ENCODE results near the gene SURF1.
A peak's percentile ranks its signal among the peaks of the same experiment; 100 is the strongest.
"Not testable (repeated sequence)": the region's sequence is repeated elsewhere in the genome, so short reads cannot be mapped to it uniquely, and the experiment has no call there.

Gene SURF1

GRCh38 chr9:133329306-133330156, 26.8 kb downstream of the SURF1 start:
- TF ChIP-seq CTCF (IDR thresholded peaks at IDR 0.05; ENCODE audit: insufficient read depth, missing control alignments): peak; percentile 38
- DNase-seq (ENCODE audit: insufficient read length, low spot score): not testable (repeated sequence)

GRCh38 chr9:133327834-133328484, 28.3 kb downstream of the SURF1 start:
- no peak for FAIRE-seq

More at GRCh38 chr9:133329306-133330156, 26.8 kb downstream of the SURF1 start:
- FAIRE-seq: not testable (repeated sequence)

GRCh38 chr9:133327021-133327420, 29.3 kb downstream of the SURF1 start:
- DNase-seq (ENCODE audit: insufficient read length, low spot score); FAIRE-seq: not testable (repeated sequence)

More at GRCh38 chr9:133327834-133328484, 28.3 kb downstream of the SURF1 start:
- TF ChIP-seq CTCF (IDR thresholded peaks at IDR 0.05; ENCODE audit: insufficient read depth, missing control alignments): no peak
- DNase-seq (ENCODE audit: insufficient read length, low spot score): no peak

- no peak for DNase-seq (ENCODE audit: insufficient read length, low spot score)
- no peak for FAIRE-seq
- TF ChIP-seq CTCF (IDR thresholded peaks at IDR 0.05; ENCODE audit: insufficient read depth, missing control alignments): no peak
Measured at GRCh38 chr9:133323991-133324703, 32.1 kb downstream of the SURF1 start.

GRCh38 chr9:133323211-133323610, 33.1 kb downstream of the SURF1 start:
- FAIRE-seq (no peak), DNase-seq (ENCODE audit: insufficient read length, low spot score) (no peak)
- TF ChIP-seq CTCF (IDR thresholded peaks at IDR 0.05; ENCODE audit: insufficient read depth, missing control alignments): no peak

- no peak for TF ChIP-seq CTCF (IDR thresholded peaks at IDR 0.05; ENCODE audit: insufficient read depth, missing control alignments)
- no peak for DNase-seq (ENCODE audit: insufficient read length, low spot score)
- FAIRE-seq: no peak
Measured at GRCh38 chr9:133322701-133323100, 33.6 kb downstream of the SURF1 start.

GRCh38 chr9:133321411-133321935, 34.8 kb downstream of the SURF1 start:
- no peak for TF ChIP-seq CTCF (IDR thresholded peaks at IDR 0.05; ENCODE audit: insufficient read depth, missing control alignments)
- no peak for FAIRE-seq
- no peak for DNase-seq (ENCODE audit: insufficient read length, low spot score)
